NCI-H2196 (cell line): ENCODE results near the gene CPM.

Experiments used
- DNase-seq: peaks from one replicate; lab custom pipeline; 2025; ENCODE audit not compliant: unreplicated experiment; lab: John Stamatoyannopoulos, UW

Gene CPM

DNA sequence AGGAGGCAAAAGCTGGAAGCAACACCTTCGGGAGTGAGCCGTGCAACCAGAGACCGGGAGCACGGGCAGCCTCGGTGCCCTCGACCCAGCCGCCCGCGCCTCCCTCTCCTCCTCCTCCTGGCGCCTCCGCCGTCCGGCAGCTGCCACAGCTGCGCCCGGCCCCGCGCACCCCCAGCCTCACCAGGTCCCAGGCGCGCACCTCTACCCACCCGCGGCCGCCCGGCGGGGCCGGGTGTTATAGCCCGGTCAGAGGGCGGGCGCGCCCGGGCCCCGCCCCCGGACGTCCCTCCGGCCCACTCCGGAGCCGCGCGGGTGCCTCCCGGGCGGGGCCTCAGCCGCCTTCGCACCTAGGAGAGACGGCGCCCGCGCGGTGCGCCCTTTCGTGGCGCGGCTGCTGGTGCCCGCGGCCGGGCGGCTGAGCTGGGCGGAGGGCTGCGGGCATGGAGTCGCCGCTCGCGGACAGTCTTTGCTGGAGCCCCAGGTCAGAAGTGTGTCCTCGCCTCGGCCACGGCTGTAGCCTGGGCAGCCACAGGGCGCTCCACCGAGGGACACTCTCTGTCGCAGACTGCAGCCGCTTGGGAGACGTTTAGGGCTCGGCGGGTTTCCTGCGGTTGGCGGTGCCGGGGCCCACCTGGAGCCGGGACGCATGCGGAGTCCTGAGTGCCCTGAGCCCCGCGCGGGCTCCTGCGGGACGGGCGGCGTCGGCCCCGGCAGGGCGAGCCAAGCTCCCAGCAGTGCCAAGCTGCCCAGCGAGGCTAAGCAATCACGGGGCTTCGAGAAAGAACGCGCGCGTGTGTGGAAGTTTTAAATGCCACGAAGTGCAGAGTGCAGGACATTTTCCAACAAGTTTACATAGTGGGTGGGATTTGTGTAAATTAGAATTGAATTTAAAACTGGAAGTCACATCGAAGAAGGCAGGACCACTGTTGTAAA is at the start of gene CPM:
TSS of gene CPM (minus strand) at position 211 of the 933 bp plus-strand sequence. CDS start 334 bp downstream, outside the sequence.
- peak; percentile 36 for DNase-seq

GRCh38 chr12:68981516-68981915 is 48.5 kb upstream of the CPM start:
- no peak for DNase-seq

DNA sequence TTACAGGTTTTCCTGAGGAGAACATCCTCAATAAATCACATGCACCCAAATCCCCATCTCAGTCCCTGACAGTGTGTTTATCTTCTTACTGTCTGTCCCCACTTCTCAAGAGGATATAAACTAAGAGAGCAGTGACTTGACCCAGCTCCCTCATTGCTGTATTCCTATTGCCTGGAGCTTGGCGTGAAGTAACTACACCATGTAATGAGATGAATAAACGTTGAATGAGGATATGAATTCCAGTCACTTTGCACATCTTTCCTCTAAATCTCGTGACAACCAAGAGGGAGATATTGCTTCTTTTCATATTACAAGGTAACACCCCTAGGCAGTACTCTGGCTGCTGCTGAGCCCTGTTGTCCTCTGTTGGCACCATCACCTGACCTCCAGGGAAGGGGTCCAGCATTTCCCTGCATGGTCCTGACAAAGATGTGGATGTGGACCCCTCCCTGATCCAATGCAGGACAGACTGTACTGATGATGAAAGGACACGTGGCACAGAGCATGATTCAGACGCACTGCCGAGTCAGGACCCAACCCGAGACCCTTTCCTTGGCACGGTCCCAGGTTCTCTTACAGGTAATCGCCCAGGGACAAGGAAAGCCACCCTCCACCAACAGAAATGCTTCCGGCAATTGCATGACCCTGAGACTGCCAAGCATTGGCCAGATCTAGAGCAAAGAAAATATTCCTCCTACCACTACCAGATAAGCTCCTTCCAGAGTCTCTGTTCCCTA is 47.7 kb upstream of the CPM start:
- no peak for DNase-seq

- no peak for DNase-seq
Measured at GRCh38 chr12:68978678-68979077, 45.7 kb upstream of the CPM start.

DNA sequence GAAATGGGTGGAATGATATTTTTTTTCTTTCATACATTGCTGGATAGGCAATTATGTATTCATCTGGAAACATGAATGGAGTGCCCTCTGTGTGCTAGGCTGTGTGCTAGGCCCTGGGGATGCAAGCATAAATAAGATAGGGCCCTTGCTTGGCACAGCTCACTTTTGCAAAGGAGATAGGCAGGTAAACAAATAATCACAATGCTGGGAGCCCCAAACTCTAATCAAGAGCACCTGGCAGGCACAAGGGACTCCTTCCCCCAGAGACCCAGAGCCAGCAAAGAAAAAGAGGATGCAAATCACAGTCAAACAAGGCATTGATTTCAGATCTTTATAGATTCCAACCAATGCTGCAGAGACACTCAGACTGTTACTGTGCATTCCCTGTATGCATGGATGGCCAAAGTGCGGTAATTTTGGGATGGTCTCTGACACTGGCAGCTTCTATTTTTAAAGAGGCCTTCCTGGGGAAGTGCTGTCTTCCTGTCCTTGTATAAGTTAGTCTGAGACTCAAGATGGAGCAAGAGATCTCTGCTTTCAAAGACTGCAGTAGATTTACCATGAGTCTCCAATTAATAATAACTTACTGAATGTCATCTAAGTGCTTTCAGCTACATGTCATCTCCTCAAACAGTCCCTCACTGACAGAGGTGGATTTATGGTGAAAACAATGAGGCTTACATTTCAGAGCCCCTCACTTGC is 45.1 kb upstream of the CPM start:
- DNase-seq: no peak

DNA sequence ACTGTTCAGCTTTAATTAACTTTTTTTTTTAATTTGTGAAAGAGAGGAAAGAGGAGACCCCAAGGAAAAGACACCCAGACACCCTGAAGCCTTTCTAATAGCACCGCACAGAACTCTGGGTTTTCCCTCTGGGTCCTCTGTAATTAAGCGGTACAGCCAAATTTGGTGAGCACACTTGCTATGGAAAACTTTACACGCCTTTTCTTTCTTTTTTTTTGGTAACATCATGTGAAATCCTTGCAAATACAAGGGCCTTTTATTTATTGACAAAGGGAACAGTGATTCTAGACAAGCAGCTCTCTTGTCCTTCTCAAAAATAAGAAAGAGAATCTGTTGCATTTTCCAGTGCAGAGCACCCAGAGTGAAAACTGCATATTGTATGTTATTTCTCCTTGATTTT is 44.4 kb upstream of the CPM start:
- no peak for DNase-seq

GRCh38 chr12:68976395-68976841 is 43.4 kb upstream of the CPM start:
- DNase-seq: no peak

GRCh38 chr12:68975811-68976210 is 42.8 kb upstream of the CPM start:
- DNase-seq: no peak

GRCh38 chr12:68972595-68972994 is 39.6 kb upstream of the CPM start:
- DNase-seq: no peak

GRCh38 chr12:68971404-68971803 is 38.4 kb upstream of the CPM start:
- DNase-seq: no peak

DNA sequence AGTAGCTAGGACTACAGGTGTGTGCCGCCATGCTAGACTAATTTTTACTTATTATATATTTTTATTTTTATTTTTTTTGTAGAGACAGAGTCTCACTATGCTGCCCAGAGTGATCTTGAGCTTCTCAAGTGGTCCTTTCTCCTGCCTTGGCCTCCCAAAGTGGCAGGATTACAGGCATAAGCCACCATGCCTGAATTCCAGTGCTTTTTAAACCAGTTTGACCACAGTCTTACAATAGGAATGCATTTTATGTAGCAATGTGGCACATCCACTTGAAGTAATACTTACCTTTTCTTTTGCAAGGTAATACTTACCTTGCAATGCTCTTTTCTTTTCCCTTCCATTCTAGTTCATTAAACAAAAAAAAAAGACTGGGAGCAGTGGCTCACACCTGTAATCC is 38.0 kb upstream of the CPM start:
- no peak for DNase-seq

DNA sequence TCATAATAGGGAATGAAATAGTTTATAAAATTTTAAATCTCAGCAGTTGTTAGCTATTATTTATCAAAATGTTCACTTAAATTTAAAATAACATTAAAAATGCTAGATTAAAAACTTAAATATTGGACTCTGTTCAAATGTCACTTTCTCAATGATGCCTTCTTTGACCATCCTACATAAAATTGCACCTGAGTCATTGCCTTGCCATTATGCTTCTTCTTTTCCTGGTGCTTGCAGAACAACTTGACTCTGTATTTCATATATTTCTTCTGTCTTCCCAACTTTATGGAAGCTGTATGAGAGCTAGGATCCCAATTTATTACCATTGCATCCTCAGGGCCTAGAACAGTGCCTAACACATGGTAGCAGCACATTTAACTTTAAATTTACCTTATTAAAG is 37.3 kb upstream of the CPM start:
- DNase-seq: no peak

DNA sequence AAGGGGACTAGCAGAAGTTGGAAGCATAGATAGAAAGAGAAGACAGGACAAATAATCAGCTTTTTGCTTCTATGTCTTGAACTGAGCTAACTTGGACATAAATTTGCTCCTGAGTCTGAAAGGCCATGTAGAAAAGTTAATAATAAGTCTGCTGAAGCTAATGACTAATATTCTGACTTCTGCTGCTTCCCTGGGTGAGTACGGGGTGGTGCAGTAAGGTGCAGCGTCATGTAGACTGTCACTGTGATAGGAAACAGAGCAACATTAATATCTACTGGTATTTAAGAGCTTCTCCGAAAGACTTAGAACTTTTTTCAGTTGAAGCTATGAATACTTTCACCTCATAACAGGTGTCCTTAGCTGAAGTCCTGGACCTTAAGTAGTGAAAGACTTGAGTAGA is 34.1 kb upstream of the CPM start:
- DNase-seq: no peak

- no peak for DNase-seq
Measured at GRCh38 chr12:68963856-68964745, 31.1 kb upstream of the CPM start.

DNA sequence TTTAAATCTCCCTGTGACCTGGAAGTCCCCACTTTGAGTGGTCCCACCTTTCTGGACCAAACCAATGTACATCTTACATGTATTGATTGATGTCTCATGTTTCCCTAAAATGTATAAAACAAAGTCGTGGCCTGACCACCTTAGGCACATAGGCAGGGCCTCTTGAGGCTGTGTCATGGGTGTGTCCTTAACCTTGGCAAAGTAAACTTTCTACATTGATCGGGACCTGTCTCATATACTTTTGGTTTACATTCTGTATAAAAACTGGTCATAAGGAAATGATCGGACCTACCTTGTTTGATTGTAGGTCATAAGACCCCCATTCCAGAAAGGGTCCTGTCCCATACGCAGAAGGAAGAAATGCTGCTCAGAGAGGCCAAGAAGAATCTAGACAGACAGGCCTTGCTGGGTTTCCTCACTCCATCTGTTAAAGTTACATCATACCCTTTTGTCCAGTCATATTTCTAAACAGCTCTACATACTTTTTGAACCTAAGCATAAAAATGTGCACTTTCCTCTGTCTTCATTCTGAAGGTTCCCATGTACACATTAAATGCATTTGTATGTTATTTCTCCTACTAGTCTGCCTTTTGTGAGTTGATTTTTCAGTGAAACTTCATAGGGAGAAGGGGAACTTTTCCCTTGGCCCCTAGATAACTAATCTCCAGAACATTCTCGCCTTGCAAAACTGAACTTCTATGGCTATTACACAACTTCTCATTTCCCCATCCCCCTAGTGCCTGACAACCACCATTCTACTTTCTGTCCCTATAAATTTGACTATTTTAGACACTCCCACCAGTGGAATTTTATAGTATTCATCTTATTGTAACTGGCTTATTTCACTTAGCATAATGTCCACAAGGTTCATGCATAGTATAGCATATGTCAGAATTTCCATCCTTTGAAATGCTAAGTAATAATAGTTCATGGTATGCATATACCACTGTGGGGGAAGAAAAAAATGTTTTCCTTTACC is 30.2 kb upstream of the CPM start:
- no peak for DNase-seq

DNA sequence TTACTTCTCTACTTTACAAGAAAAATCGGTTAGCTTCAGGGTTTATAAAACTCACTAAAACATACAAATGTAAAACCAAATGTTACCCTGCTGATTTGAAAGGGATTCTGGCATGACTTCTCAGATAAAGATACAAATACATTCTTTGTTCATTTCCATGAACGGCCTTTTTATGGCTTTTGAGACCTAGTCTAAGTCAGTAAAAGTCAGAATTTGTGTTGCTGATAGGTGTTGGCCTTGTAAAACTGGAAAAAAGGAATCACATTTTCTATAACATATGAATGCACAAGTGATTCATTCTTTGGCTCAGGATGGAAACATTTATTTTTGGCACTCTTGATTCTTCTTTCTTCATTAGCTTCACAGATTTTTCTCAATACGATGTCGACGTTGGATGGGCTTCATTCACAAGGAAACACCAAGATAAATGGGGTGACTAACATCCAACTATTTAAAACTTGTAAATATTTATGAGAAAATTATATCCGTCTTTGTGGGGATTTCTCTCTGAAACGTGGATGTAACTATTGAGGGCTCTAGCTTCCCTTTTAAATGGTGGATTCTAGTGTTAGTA is 27.0 kb upstream of the CPM start:
- DNase-seq: no peak

GRCh38 chr12:68959143-68959858 is 26.3 kb upstream of the CPM start:
- no peak for DNase-seq

DNA sequence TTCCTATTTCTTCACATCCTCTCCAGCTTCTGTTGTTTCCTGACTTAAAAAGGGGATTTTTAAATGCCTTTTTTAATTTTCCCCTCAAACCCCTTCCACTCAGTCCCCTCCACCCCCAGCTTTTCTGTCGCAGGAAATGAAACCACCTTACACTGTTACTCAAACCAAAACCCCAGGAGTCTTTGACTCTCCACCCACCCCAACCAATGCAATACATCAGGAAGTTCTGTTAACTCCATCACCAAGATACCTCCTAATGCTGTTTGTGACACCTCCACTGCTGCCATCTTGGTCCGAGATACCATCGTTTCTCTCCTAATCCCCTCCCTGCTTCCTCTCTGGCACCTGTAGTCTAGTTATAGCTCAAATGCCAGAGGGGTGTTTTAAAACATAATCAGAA is 25.4 kb upstream of the CPM start:
- DNase-seq: no peak
